ENCODE results near the gene ZNF621.

- TF ChIP-seq EP300 (IDR thresholded peaks at IDR 0.05) (no peak), POLR2A (IDR thresholded peaks at IDR 0.05) (no peak)
These were observed 3.5 kb upstream of the ZNF621 start for GRCh38 chr3:40521254-40521653.
